AG08396 (cell line): ENCODE results near the gene GFPT2.
"Not testable (repeated sequence)": the region's sequence is repeated elsewhere in the genome, so short reads cannot be mapped to it uniquely, and the experiment has no call there.

Experiments
- DNase-seq: peaks from one replicate; pipeline ENCODE4 v3.0.0; 2012; ENCODE audit warnings: low spot score, mixed read lengths

The GFPT2 gene

DNA sequence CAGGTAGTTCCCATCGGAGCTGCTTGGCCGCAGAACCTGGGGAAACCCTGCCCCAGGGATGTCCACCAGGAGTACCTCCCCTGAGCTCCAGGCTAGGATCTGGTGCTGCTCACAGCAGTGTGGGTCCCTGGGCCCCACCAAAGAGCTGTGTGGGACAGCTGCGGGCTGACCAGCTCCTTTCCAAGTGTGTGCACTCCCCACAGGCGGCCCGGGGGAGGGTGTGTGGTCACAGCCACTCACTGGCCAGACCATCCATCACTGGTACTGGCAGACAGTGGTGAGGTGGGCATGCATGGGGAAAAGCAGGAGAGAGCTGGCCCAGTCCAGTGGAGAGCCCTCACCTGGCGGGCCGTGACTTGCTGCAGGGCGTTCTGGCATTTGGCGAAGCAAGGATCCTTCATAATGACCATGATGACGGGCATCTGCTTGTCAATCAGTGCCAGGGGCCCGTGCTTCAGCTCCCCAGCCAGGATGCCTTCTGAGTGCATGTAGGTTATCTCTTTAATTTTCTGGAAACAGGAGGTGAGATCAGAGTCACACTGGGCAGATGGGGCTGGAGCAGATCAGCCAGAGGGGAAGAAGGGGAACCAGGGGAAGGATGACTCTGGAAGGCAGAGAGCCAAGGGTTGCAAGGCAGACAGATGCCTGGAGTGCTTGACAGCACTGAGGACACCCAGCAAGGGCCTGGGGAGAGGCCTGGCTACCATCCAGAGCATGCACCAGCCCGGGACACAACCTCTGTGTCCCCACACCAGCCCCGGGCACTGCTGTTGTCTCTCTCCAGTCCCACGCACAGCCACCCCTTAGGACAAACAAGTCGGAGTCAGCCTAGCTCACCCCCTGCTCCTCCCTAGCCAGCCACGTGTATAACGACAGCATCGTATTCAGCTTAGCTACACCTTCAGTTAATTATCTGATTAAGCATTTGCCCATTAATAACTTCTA, 48.4 kb downstream of the GFPT2 start:
- DNase-seq = no peak

DNA sequence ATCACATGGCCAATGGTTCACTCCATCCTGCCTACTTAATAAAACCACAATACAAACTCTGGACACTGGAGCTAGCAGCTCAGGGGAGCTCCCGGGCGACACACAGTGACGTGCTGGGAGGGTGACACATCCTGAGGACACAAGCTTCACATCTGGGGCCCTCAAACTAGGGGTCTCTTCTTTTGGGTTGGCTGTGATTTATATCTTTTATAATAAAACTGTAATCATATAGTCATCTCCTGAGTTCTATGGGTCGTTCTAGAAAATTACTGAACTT, 49.2 kb downstream of the GFPT2 start:
- no peak for DNase-seq

DNA sequence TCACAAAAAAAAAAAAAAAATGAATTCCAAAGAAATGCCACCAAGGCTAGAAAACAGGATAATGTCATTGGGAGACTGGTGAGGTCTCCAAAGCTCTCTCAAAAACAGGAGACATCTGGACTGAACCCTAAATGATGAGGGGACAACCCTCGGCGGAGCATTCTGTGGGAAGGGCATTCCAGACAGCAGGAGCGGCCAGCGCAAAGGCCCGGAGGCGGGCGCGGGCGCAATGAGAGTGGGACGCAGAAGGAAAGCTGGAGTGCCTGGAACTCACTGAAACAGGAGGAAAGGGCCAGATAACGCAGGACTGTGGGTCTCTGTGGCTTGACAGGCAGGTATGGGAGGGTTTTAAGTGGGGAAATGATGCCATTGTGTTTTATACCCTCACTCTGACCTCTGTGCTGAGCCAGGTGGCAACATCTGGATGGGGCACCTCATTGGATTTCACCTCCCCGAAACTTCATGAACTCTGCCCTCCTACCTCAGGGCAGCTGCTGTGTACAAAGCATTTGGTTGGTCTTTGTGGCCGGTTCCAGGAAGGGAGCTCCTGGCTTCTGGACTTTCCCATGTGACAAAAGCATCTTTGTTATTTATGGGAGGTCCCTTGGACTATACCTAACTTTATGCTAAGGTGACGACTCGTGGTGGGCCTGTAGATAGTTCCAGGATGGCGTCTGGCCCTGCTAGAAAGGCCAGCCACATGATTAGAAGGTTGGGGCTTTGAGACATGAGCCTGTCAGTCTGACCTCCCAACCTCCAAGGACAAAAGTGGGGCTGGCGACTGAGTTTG, 49.7 kb downstream of the GFPT2 start:
- DNase-seq = no peak

DNA sequence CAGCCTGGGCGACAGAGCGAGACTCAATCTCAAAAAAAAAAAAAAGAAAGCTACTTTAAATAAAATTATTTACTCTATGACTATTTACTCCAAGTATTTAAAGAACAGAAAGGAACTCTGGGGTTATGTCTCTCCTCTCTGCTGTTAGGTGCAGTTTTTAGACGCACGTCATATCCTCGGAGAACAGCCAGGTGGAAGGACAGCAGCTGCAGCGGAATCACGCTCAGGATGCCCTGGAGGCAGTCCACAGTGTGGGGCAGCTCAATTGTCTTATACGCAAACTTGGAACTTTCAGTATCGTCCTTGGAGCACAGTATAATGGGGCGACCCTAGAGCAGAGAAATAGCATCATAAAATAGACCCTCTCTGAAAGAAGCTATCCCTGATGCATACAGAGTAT, 50.9 kb downstream of the GFPT2 start:
- no peak for DNase-seq

DNA sequence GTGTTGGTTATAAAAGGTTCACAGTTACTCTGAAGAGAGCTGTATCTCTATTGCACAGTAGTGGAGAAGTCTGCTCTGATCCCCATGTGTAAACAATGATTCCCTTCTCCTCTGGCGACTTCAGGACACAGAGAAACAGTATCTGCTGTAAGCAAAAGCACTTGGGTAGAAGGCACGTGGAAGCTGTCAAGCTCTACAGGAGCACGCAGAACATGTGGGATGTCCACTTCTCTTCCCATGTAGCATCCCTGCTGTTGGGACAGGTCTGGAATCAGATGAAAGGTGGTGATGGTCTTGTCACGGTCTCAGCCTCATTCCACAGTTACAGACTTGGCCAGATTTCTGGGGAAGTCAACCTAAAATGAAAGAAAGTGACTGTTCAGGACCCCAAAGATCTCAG, 51.9 kb downstream of the GFPT2 start:
- DNase-seq = no peak

DNA sequence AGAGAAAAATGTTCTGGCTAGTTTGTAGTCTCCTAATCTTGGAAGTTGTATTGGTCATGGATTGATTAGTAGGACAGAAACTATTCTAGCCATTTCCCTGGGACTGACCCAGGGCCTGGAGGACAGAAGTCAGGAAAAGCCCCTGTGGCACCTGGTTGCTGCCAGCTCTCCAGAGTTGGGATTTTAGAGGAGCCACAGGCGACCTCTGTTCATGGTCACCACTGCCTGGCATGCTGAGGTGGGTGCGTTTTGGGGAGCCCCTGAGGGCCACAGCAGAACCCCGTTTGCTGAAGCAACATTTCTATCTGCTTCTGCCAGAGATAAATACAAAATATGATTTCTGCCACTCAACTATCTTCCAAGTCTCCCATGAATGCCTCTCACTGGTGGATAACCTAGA, 53.6 kb downstream of the GFPT2 start:
- DNase-seq = no peak

DNA sequence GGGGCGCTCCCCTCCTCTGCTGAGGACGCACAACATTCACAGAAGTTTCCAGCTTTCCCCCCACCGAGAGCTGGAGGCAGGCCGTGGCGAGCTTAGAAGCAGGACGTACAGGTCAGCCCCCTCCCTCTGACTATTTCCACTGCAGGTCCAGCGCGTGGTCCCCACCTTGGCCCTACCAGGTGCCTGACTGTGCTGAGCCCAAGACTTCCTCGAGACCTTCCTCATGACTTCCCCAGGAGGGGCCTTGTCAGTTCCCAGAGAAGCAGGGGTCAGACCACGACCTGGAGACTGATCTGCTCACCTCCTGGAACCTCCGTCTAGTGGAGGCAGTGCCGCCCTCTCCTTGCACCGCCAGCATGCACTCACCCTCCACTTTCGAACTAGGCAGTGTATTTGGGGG, 54.1 kb downstream of the GFPT2 start:
- DNase-seq = not testable (repeated sequence)

DNA sequence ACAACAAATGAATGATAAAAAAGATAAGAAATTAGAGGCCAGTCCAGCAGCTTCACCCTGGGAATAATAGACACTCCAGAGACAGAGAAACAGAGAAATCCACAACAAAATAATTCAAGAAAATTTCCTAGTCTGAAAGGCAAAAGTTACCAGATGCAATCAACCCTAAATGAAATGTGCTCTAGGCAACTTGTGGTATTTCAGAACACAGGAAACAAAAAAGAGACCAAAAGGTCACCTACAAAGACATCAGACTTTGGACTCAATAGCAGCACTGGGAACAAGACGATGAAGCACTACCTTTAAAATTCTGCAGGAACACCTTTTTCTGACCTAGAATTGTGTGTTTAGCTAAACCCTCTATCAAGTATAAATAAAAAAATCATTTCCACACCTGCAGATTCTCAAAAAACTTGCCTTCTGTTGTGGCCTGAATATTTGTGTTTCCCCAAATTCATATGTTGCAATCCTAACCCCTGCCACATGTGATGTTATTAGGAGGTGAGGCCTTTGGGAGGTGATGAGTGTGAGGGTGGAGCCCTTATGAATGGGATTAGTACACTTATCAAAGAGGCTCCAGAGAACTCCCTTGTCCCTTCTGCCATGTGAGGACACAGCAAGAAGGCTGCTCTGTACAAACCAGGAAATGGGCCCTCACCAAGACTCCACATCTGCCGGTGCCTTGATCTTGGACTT, 55.4 kb downstream of the GFPT2 start:
- no peak for DNase-seq

DNA sequence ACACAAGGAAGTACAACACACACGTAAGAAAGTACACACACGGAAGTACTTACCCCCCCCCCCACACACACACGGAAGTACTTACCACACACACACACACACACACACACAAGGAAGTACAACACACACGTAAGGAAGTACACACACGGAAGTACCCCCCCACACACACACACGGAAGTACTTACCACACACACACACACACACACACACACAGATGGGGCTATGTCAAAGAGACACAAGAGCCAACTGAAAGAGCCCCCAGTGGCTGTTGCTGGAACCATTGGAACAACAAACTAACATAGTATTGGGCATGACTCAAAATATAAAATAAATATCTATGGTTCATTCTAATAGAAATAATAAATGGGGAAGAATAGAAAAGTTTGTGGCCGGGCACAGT, 56.4 kb downstream of the GFPT2 start:
- DNase-seq = no peak

DNA sequence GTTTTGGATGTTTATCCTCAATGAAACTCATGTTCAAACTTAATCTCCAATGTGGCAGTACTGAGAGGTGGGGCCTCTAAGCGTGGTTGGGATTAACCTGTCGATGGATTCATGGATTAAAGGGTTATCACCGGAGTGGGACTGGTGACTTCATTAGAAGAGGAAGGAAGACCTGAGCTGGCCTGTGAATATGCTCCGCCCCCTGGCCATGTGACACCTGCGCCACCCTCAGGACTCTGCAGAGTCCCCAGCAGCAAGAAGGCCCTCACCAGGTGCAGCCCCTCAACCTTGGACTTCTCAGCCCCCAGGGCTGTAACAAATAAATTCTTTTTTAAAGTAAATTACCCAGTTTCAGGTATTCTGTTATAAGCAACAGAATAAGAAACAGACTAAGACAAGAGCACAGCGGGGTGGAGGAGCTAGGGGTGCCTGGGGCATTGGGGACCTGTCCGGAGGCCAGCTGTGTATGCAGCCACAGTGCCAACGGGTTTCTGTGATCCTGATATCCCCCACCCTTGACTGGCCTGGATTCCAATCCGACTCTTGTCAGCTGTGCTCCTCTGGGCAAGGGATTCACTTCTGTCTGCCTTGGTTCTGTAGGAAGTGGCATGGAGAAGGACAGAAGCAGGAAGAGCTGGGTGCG, 58.1 kb downstream of the GFPT2 start:
- DNase-seq = no peak

DNA sequence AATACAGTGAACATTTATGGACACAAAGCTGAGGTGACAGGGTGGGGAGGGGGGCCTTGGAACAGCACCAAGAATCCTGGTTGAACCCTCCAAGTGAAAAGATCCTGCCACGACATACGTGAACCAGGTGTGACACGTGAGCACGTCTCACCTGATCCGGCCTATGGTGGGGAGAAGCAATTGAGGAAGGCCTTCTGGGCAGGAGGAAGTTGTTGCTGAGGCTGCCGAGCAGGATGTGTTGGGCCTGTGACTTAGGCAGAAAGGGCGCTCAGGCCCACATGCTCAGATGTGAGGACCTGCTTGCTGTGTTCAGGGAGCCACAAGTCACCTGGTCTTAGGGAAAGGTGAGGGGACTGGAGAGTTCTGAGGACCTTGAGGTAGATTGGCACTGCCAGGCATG, 58.7 kb downstream of the GFPT2 start:
- no peak for DNase-seq

DNA sequence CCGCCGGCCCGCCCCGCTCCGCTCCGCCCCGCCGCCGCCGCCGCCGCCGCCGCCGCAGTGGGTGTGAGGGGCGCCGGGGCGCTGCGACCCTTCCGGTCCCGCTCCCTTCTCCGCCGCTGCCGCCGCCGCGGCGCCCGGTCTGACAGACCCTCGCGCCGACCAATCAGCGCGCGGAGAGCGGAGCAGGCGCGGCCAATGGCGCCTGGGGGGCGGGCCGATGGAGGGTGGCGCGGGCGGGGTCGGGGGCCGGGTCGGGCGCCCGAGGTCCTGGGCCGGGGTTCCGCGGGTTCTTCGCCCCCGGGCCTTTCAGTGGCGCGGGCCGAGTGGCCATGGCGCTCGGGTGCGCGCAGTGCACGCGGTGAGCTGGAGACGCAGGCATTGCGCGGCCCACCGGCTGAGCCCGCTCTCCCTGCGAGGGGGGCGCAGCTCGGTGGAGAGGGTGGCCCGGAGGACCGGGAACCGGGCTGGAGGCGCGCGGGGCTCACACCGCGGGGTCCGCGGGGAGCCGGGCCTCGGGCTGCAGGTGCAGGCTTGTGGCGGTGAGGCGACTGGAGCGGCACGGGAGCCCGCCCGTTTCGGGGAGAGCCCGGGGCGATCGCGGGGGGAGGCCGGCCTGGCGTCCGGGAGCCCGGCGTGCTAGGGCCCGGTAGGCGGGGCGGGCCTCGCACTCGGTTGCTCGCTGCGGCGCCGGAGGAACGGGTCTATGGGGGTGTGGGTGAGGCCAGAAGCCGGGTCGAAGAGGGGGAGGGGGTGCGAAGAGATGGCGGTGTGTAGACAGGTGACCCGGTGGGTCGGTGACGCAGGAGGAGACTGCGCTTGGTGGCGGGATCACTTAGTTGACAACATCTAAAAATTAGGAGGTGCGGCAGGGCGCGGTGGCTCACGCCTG, 60.9 kb downstream of the GFPT2 start, which contains the start of gene MAPK9:
TSS of gene MAPK9 (minus strand) at position 141 of the 889 bp plus-strand sequence. CDS start 11,522 bp downstream, outside the sequence.
- DNase-seq = peak; percentile 97

DNA sequence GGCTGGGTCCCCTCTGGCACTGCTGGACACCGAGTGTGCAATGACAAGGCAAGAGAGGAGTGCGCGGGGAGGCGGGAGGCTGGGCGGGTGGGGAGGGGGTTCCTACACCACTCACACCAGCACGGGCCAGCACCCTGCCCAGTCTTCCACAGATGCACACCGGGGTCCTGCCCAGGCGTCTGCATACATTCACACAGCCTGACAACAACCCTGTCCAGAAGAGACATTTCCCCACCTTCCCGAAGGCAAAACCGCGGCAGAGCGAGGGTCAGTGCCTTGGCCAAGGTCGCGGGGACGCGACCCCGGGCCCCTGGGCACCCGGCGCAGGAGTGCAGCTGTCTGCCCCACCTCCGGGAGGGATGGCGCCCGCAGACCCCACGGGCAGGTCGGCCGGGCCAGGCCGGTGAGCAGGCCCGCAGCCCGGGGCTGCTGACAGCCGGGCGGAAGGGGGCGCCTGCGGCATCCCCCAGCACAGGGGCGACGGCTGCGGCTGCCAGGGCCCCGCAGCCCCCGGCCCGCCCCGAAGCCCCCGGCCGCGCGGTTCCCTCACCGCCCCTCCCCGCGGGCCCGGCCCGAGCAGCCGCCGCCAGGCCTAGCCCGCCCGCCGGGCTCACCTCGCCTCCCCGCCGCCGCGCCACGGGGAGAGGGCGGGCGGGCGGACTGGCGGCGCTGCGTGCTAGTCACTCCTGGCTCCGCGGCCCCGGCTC, 61.7 kb downstream of the GFPT2 start:
- no peak for DNase-seq

DNA sequence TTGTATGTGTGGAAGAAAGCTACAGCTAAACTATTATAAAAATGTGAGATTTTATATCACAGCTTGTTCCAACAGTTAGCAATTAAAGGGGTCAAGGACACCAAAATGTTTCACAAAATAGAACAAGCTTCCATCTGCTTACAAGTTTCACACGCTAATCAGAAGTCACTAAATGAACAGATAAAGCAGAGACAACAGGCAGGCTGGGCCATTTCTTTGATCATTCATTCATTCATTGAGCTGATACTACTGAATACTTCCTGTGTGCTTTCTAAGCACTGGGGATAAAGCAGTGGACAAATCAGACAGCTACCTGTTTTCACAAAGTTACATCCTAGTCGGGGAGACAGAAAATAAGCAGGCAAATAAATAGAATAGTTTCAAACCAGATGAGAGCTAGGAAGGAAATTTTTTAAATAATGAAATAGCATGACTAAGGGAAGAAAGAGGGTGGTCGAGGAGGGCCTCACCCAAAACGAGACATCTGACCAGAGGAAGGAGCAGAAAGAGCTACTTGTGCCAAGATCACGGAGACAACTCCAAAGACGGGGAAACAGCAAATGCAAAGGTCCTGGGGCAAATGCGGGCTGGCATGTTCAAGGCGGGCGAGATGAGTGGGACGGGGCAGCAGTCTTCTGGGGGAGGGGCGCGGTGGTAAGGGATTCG, 62.4 kb downstream of the GFPT2 start:
- DNase-seq = no peak

DNA sequence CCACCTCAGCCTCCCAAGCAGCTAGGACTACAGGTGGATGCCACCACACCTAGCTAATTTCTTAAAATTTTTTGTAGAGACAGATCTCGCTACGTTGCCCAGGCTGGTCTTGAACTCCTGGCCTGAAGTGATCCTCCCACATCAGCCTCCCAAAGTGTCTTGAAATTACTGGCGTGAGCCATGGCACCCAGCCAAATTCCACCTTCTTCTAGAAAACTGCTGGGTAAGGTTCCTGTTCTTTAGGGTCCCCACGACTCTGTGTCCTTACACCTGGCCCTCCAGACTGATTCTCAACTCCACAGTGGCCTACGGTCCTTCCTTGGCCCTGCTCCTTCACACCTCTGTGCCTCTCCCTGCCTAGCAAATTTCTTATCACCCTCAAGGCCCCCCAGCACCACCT, 63.2 kb downstream of the GFPT2 start:
- DNase-seq = no peak

DNA sequence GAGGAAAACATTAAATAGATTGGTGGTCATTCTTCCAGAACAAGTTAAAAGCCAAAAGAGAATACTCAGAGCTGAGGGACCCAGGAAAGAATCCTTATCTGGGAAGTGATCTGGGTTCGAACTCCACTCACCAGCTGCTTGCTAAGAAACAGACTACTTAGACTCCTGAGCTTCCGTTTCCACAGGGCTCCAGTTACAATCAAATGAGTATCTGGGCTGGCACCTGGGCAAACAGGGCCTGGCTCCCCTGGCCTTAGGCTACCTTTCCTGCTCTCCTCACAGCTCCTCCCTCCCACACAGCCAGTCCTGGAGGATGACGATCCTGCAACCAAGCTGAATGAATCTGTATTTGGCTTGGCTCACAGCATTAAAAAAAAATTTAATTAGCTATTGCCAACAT, 63.7 kb downstream of the GFPT2 start:
- no peak for DNase-seq

DNA sequence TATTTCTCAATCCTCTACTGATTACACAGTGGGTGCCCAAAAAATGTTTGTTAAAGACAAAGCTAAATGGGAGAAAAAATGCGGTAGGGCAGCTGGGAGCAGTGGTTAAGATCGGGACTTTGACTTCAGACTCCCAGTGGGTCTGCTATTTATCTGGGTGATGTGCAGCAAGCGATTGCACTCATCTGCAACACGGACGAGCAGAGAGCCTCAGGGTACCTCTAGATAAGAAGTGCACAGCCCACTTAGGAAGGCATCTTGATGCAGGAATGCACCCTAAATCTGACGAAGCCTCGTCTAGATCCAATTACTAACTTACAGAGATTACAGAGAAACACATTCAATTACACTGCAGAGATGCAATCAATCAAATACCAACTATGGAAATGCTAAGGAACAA, 65.3 kb downstream of the GFPT2 start:
- no peak for DNase-seq

DNA sequence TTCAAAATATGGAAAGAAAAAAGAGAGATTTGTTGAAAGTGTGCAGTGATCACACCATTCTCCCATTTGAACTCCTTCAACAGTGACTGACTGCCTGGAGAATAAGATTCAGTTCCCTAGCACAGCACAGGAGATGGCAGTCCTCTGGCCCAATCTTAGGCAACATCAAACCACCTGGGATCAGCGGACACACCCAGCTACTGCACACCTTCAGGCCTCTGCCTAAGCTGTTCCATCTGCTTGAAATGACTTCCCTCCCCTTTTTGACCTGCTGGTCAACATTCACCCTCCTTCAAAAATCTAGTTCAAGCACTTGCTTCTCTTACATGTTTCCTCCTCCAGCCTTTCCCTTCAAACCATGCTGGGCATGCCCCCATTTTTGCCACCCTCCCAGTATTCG, 65.7 kb downstream of the GFPT2 start:
- DNase-seq = no peak

DNA sequence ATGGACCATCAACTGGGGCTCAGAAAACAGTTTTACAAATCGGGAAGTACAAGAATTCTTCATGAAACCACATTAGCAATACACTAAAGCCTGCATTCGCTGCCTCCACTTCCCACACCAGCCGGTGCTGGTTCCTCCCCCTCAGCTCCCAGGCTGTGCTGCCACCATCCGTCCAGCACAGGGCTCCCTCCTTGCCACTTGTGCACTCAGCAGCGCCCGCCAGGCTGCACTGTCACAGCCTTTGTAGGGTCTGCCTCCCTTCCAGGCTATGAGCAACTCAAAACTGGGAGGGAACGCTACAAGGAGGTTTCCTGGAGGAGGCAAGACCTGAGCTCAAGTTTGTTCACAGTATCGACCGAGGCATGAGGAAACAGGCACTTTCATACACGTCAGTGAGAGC, 69.0 kb downstream of the GFPT2 start:
- DNase-seq = no peak

DNA sequence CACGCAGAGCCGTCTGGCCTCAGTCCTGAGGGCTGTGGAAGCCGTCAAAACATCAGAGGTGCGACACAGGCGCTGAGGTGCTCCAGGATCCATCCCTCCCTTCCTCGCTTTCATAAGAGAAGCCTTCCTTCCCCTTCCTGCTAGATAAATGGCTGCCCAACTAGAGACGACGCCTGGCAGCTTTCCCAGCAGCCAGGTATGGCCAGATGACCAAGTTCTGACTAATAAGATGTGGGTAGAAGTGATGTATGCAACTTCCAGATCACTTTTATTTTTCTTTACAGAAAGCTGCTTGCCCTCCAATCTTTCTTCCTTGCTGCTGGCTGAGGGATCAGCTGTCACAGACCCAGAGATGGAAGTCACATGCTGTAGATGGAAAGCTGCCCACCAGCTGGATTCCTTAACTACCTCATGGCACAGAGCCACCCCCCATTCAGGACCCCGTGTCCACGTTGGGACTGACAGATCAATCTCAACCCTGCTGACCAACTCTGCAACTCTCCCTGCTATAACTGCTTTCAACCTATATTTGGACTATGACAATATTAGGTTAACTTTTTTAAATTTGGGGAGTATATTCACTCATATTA, 70.0 kb downstream of the GFPT2 start:
- DNase-seq = no peak
